ENCODE data around the gene LTBP1. TPM values are rescaled to one million over a fixed set of nuclear protein-coding genes. Genes with fewer than 3 reads are reported as not detected.
A peak's percentile ranks its signal among the peaks of the same experiment; 100 is the strongest.

The LTBP1 gene, protein sequence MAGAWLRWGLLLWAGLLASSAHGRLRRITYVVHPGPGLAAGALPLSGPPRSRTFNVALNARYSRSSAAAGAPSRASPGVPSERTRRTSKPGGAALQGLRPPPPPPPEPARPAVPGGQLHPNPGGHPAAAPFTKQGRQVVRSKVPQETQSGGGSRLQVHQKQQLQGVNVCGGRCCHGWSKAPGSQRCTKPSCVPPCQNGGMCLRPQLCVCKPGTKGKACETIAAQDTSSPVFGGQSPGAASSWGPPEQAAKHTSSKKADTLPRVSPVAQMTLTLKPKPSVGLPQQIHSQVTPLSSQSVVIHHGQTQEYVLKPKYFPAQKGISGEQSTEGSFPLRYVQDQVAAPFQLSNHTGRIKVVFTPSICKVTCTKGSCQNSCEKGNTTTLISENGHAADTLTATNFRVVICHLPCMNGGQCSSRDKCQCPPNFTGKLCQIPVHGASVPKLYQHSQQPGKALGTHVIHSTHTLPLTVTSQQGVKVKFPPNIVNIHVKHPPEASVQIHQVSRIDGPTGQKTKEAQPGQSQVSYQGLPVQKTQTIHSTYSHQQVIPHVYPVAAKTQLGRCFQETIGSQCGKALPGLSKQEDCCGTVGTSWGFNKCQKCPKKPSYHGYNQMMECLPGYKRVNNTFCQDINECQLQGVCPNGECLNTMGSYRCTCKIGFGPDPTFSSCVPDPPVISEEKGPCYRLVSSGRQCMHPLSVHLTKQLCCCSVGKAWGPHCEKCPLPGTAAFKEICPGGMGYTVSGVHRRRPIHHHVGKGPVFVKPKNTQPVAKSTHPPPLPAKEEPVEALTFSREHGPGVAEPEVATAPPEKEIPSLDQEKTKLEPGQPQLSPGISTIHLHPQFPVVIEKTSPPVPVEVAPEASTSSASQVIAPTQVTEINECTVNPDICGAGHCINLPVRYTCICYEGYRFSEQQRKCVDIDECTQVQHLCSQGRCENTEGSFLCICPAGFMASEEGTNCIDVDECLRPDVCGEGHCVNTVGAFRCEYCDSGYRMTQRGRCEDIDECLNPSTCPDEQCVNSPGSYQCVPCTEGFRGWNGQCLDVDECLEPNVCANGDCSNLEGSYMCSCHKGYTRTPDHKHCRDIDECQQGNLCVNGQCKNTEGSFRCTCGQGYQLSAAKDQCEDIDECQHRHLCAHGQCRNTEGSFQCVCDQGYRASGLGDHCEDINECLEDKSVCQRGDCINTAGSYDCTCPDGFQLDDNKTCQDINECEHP (N-terminal part only)
- total RNA-seq (2014; rRNA removed; shearing (Covaris generic)): 59.8 and 61.1 TPM in 2 replicates
- total RNA-seq (2022): 72.4 and 82.6 TPM in 2 replicates
- percentile 92 among the genes with signal in this experiment for Bru-seq, nascent RNA
- percentile 85 among the genes with signal in this experiment for BruChase-seq, experiment 1, labeled RNA remaining after a 6-hour chase
- percentile 78 among the genes with signal in this experiment for BruChase-seq, experiment 2, labeled RNA remaining after a 2-hour chase
- long read RNA-seq, full-length matches to known transcripts: 4 of 64 reads
- long read RNA-seq, partial matches to known transcripts: 22 of 64 reads
- long read RNA-seq, other reads (novel, unspliced or antisense): 38 of 64 reads

DNA sequence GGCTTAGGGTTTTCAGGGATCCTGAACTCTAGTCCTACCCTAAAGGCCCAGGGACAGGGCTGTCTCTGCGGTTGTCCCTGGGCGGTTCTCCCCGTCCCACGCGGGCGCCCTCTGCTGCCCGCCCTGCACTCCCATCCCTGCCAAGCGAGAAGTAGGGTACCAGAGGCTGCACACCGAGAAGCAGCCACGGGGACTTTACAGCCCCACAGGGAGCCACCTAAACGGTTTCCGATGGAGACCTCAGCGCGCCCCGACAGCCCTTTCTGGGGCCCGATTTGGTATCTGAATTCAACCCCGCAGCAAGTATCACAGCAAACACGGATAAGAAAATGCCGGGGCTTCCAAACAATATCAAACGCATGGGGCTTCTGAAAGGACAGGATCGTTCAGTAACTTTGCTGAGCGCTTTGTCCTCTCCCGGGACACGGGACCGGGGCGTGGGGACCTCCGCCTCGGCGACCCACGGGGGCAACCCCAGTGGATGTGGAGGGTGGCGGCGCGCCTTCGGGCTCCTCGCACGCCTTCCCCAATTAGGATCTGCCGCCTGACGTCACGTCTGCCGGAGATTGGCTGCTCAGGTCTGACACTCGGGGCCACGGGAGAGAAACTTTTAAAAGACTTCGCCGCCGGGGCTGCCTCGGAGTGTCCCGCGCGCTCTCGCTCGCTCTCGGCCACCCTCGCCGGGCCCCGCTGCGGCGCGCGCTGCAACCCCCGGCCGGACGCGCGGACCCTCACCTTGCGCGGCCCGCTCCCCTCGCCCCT is at the start of gene LTBP1:
TSS of gene LTBP1 (plus strand) at position 640 of the 762 bp plus-strand sequence. CDS start 372 bp downstream, outside the sequence.
- Histone ChIP-seq H3K4me1 (ENCODE audit: insufficient read depth, low read length, poor library complexity, severe bottlenecking) (peaks cover 61% of the 10 kb centered on the region), H2AFZ (ENCODE audit: low read length) (peak within 1 kb of the TSS; percentile 90), H3K9me3 (ENCODE audit: low read length) (peaks cover 6% of the 10 kb centered on the region; the same call in 1 of the 2 replicates), H3K9me2 (ENCODE audit: insufficient read depth, low read length) (no peaks in the 10 kb centered on the region), H3K27ac (ENCODE audit: low read depth, low read length, poor library complexity, severe bottlenecking) (peak within 1 kb of the TSS; percentile 78), H3K4me3 (ENCODE audit: low read depth, low read length, poor library complexity, severe bottlenecking) (peak within 1 kb of the TSS; percentile 71), H3K79me2 (ENCODE audit: insufficient read depth, low read depth, low read length) (peaks cover 36% of the 10 kb centered on the region), H3K36me3 (ENCODE audit: insufficient read depth, low read length) (peaks cover 23% of the 10 kb centered on the region), H4K20me1 (ENCODE audit: insufficient read depth, low read length) (no peaks in the 10 kb centered on the region), H3K4me2 (ENCODE audit: low read length) (peak within 1 kb of the TSS; percentile 90)
- intact Hi-C loops (cut with micrococcal nuclease; ENCODE audit: unreplicated experiment): loop anchor here (1.0 to 5.0 kb wide), 8 partner anchors 36 to 426 kb away; partner anchors contain the start of gene TTC27
- POLR2A ChIA-PET: interaction anchor here (0.6 kb wide), 1 partner anchor 48 kb away, joined by 3 read pairs; no protein-coding TSS in a partner anchor
- no TSS peak for BruUV-seq (replicated peaks)
- TF ChIP-seq, protein P1, sequence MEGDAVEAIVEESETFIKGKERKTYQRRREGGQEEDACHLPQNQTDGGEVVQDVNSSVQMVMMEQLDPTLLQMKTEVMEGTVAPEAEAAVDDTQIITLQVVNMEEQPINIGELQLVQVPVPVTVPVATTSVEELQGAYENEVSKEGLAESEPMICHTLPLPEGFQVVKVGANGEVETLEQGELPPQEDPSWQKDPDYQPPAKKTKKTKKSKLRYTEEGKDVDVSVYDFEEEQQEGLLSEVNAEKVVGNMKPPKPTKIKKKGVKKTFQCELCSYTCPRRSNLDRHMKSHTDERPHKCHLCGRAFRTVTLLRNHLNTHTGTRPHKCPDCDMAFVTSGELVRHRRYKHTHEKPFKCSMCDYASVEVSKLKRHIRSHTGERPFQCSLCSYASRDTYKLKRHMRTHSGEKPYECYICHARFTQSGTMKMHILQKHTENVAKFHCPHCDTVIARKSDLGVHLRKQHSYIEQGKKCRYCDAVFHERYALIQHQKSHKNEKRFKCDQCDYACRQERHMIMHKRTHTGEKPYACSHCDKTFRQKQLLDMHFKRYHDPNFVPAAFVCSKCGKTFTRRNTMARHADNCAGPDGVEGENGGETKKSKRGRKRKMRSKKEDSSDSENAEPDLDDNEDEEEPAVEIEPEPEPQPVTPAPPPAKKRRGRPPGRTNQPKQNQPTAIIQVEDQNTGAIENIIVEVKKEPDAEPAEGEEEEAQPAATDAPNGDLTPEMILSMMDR (conservative IDR thresholded peaks at IDR 0.05; ENCODE audit: low read length): peak; percentile 97
- no peak for TF ChIP-seq EZH2phosphoT487 (IDR thresholded peaks at IDR 0.05; ENCODE audit: borderline replicate concordance, low read depth, low read length)
- peak; percentile 93 for DNase-seq (ENCODE audit: low spot score)
- CTCF ChIA-PET (ENCODE audit: unreplicated experiment): interaction anchor here (0.6 kb wide), 1 partner anchor 169 kb away, joined by 5 read pairs; no protein-coding TSS in a partner anchor

DNA sequence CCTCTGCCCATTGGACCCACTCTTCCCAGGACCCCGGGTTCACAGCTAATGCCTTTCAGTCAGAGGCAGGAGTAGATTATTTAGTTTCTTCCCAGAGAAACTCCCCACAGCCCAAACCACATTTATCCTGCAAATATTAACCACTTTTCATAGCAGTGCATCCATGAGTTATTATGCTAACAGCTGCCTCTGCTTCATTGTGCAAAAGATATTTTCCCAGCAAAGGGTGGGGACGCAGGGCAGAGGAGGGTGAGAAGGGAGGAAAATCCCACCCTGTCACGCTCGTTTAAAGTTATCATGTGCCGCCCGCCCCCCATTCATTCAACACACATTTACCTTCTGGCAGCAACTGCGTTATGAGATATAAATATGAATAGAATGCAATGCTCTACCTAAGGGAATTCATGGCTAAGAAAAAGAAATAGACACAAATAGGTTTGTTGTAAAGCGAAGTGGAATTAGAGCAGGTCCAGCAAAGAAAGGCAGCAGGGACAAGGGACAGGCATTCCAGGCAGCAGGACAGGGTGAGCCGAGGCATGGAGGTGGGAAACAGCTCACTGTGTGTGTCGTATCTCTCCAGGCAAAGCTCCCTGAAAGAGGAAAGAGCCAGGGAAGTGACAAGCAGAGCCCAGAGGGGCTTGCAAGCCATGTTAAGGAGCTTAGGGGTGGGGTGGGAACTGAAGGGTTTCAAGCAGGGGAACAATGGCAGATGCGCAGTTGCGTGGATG is 46.3 kb upstream of the LTBP1 start:
- no peak for TF ChIP-seq EZH2phosphoT487 (IDR thresholded peaks at IDR 0.05; ENCODE audit: borderline replicate concordance, low read depth, low read length)
- TF ChIP-seq, protein P1 (conservative IDR thresholded peaks at IDR 0.05; ENCODE audit: low read length): no peak
- POLR2A ChIA-PET: interaction anchor here (1.3 kb wide), 1 partner anchor 9 kb away, joined by 4 read pairs; no protein-coding TSS in a partner anchor
- Histone ChIP-seq H3K9me2 (ENCODE audit: insufficient read depth, low read length) (no peaks in the 10 kb centered on the region), H3K4me2 (ENCODE audit: low read length) (no peak overlapping the region), H3K36me3 (ENCODE audit: insufficient read depth, low read length) (no peaks in the 10 kb centered on the region; the same call in 1 of the 2 replicates), H4K20me1 (ENCODE audit: insufficient read depth, low read length) (no peaks in the 10 kb centered on the region), H2AFZ (ENCODE audit: low read length) (no peak overlapping the region), H3K27ac (ENCODE audit: low read depth, low read length, poor library complexity, severe bottlenecking) (no peak overlapping the region), H3K4me3 (ENCODE audit: low read depth, low read length, poor library complexity, severe bottlenecking) (no peak overlapping the region), H3K4me1 (ENCODE audit: insufficient read depth, low read length, poor library complexity, severe bottlenecking) (peaks cover 15% of the 10 kb centered on the region), H3K79me2 (ENCODE audit: insufficient read depth, low read depth, low read length) (no peaks in the 10 kb centered on the region), H3K9me3 (ENCODE audit: low read length) (no peaks in the 10 kb centered on the region)
- CTCF ChIA-PET (ENCODE audit: unreplicated experiment): no interaction called here
- no TSS peak for BruUV-seq (replicated peaks)
- no peak for DNase-seq (ENCODE audit: low spot score)
- intact Hi-C loops (cut with micrococcal nuclease; ENCODE audit: unreplicated experiment): no loop called here
